GM18520 (cell line): ENCODE measurements around the gene MMADHC.

Experiments used
- ATAC-seq: cut with Tn5 transposase; IDR thresholded peaks from one replicate; pipeline ENCODE4 v1.9.1; 2021; ENCODE audit not compliant: unreplicated experiment

Gene MMADHC

DNA sequence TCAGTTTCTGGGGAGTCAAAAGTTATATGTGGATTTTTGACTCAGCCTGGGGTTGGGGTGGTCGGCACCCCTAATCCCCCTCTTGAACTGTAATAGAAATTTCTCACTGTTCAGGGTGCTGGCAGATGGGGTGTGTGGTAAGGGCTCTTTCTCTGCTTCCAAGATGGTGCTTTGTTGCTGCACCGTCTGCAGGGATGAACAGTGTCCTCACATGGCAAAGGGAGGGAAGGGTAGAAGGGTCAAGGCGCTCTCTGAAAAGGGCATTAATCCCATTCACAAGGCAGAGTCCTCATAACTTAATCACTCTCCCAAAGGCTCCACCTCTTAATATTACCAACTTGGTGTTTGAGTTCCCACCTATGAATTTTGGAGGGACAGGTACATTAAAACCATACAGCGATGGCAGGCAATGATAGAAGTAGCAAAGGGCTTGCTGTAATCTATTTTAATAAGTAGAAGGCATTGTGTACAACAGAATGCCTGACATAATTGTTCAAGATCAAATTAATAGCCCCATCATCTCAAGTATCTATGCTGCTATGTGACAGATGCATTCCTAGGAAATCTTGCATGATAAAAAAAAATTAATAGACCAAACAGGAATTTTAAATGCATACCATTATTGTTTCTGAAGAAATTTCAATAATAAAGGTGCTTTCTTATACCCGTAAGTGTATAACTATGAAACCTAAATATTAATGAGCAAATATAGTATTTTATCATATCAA lies 28.1 kb downstream of the MMADHC start:
- no peak for ATAC-seq

DNA sequence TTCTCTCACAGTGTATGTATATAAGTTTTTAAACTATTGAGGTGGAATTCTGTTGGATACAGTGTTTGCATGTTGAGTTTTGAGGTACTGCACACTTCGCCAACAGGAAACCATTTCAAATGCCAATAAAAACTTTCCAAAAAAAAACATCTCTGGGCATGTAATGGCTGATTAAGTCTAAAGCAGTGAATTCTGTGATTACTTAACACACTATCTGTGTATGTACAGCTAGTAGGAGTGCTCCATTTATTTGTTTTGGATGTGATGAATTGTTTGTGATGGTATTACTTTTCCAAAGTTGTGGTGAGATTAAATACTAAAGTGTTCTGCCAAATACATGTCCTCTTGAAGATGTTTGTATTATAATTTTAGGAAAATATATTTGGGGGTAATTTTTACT lies 31.1 kb downstream of the MMADHC start:
- ATAC-seq: no peak

DNA sequence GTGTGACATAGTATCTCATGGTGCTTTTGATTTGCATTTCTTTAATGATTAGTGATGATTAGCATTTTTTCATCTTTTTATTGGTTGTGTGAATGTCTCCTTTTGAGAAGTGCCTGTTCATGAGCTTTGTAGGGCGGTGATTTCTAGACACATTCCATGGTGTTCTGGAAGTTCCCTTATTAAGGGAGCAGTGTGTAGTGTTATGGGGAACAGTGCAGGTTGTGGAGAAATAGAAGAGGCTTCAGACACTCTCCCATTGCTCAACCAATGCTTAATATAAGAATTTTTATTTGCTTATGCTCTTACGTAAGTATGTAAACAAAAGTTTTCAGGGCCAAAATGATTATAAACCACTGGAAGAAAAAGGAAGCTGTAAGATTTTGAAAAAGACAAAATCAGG lies 34.7 kb downstream of the MMADHC start:
- ATAC-seq: no peak

DNA sequence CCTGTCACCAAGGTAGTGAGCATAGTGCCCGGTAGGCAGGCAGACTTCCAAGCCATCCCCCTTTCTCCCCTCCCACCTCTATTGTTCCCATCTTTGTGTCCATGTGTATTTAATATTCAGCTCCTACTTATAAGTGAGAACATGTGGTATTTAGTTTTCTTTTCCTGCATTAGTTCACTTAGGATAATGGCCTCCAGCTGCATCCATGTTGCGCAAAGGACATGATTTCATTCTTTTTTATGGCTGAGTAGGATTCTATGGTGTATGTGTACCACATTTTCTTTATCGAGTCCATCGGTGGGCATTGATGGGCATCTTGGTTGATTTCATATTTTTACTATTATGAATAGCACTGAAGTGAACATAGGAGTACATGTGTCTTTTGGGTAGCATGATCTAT lies 35.3 kb downstream of the MMADHC start:
- no peak for ATAC-seq

DNA sequence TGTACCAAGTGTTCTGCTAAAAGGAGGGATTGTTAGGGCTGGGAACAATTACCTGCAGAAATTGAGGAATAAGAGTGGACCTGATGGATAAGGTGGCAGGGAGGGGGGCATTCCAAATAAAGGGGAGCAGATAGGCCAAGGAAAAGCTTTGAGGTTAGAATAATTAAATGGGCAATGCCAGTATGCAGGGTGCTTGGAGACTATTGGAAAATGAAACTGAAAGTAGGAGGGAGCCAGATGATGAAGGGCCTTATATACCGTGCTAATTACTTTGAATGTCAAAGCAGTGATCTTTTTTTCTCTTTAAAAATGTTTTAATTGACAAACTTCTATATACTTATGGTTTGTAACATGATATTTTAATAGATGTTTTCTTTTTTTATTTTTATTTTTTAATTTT lies 42.9 kb downstream of the MMADHC start:
- no peak for ATAC-seq

DNA sequence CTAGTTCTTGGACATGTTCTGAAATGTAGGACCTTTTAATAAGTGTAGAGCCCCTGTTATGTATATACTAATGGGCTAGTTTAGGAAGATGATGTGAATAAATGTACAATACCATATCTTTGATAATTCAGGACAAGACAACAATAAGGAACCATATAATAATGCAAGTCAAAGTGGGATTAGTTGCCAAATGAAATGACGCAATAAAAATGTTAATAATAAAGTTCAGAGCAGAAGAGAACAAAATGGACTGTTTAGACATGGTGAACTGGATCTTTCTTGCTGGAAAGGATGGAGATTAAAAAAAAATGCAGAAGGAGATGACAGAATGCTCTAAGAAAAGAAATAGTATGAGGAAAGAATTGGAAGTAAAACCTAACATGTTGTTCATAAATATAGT lies 43.7 kb downstream of the MMADHC start:
- no peak for ATAC-seq

DNA sequence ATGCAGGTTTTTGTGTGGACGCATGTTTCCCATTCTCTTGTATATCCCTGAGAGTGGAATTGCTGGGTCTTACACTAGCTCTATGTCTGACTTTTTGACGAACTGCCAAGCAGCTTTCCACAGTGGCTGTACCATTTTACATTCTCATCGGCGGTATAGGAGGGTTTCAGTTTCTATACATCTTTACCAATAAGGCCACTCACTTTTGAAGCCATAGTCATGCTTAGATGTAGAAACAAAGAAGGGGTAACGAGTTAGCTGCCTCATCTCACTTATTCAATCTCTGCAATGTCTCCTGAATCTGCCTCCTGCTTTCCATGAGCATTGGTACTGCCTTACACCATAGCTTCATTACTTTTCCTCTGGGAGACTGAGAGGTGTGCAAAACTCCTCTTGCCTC lies 47.4 kb downstream of the MMADHC start:
- ATAC-seq: no peak

DNA sequence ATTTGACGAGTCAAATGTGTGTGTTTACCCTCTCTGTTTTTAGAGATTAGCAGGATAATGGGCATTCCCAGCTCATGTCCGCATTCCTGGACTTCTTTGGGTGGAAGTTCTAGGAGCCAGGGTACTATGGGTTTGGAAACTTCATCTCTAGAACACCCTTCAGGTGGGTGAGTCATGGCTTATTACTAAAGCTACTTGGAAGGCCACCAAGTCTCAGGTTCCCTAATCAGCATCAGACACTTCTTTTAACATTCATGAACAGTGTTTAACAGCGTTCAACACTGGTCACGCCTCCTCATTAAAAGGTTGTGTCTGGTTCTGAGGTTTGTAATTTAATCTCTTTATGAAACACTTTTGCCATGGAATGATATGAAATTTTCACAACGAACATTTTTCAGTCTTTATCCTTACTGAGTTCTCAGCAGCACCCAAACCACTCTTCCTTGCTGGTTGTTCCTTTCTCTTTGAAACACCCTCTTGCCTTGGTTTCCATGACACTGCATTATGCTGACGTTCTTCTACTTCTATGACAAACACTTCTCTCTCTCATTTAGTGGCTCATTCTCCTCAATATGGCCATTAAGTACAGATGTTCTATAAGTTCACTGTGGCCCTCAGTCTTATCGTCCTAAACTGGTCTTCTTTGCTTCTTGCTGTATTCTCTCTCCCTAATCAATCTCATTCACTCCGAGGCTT lies 49.3 kb downstream of the MMADHC start:
- no peak for ATAC-seq

DNA sequence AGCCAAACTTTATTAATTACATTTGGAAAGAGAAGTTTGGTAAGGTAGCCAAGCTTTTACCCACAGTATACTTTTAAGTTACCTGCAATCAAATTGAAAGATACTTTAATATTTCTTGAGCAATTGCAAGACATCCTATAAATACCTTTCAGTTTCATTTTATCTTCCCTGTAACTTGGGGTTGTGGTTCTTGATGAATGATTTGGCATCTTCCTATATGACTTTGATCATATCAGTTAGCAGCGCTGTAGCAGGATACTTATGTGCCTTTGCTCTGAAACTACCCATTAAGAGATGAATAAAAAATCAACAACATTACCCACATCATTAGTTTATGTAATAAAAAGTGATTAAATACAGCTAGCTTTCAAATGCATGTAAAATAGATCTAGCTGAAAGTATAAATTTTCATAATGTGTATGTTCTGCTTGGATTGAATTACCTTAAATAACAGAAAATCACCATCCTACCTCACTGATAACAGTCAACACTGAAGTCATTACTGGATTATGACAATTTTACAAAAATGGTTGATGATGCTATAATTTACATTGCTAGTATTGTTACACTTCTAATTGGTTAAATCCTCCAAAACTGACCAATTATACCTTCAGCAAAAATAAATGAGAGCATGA lies 50.4 kb downstream of the MMADHC start:
- no peak for ATAC-seq

DNA sequence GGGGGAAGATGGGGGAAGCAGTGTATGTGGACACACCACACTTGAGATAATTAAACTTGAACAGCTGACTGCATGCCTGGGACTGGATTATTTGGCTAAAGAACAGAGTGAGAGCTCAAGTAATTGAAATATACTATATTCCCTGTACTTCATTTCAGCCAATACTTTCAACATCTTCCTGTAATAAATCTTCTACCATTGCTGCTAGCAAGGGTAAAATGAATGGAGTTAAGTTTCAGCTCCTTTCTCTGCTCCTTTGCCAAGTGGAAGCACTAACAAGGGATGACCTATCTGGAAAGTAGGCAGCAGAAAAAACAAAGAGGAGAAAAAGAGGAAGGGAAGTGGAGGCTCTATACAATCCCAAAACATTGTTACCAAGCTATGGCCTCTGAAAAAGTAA lies 50.9 kb downstream of the MMADHC start:
- ATAC-seq: no peak

DNA sequence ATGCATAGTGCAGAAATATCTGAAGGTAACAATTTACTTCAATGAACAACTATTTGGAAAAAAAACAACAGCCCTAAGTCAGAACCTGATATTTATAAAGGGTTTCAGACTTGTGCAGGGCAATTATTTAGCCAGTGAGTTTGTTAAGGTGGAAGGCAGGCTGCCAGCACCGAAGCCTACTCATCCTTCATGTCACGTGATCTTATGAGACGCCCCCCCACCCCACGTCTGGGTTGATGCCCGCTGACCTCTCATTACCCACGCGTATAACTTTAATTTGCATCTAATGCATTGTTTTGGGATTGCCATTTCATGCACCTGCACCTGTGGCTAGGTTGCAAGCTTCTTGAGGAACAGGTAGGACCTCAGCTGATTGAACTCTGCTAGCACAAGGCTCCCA lies 52.9 kb downstream of the MMADHC start:
- no peak for ATAC-seq

DNA sequence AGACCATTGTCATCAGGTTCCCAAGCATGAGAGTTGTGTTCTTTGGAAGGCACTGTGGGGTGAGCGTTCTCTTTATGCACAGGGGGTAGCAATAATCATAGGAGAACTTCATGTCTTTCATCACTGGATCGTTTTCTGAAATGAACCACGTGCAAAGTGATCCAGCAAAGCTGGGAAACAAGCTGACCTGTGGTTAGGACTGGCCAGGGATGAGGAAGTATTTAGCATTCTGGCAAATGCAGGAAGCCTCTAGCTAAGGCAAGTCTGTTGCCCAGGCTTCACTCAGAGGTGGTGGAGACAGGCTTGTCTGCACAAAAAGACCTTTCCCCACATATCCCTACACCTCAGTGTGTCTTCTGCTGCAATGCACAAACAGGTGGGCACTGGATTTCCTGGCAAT lies 58.6 kb downstream of the MMADHC start:
- no peak for ATAC-seq

DNA sequence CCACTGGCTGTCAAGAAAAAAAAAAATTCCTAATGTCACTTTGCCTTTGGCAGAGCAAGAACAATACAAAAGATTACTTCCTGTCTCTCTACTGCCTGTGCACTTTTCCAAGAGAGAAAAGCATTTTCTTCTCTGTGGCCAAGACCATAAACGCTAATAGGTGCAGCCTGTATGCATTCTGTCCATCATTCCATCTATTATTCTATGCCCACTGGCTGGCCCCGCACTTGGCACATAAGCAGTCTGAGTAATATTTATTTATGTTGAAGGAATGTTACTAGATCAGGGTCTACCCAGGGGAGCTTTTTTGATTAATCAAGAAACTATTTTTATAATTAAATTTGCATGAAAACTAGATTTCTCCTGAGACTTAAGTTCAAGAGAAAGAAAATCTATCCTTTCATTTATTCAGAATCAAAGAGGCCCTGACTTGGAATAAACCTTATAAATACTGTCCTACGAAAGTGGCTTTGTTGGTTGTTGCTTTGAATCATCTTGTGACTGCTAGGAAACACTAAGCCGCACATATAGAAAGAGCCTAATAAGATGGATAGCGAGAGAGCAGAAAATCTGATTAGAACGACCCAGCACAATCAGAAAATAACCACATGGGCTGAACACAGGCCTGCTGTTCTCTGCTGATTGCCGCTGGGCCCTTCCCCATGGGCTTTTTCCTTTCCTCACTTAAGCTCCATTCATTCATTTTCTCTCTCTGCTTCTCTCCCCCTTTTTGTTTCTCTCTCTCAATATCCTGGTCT lies 59.4 kb downstream of the MMADHC start:
- no peak for ATAC-seq

DNA sequence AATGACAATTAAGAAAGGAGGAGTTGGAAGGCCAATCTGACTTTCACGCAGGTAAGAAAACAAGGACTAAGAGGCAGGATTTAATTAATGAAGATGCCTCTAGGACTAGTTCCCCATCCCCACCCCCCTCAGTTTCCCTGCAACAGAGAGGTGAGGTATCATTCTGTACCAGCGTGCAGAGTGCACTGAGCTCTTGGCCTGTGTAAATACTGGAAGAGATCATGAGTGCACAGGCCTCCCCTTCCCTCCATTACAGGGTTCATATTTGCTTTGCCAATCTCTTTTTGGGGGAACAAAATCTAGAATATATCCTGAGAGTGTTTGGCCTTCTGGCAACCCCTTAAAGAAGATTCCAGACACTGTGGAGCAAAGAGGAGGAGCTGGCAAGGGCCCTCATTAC lies 60.9 kb downstream of the MMADHC start:
- no peak for ATAC-seq

DNA sequence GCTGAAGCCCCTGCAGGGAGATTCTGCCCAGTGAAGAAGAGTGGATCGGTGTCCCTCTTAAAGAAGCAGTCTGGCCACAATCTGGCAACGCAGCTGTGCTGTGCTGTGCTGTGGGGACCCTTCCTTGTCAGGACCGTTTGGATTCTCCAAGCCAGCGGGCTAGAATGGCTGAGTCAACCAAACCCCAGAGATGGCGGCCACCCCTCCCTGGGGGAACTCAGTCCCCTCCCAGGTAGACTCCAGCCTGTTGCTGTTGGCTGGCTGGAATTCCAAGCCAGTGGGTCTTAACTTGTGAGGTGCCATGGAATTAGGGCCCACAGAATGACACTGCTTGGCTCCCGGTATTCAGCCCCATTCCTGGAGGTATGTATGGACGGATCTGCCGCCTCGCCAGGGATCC lies 62.3 kb downstream of the MMADHC start:
- no peak for ATAC-seq
